ENCODE data around the gene GPR146.
A peak's percentile ranks its signal among the peaks of the same experiment; 100 is the strongest.

GPR146 gene

DNA sequence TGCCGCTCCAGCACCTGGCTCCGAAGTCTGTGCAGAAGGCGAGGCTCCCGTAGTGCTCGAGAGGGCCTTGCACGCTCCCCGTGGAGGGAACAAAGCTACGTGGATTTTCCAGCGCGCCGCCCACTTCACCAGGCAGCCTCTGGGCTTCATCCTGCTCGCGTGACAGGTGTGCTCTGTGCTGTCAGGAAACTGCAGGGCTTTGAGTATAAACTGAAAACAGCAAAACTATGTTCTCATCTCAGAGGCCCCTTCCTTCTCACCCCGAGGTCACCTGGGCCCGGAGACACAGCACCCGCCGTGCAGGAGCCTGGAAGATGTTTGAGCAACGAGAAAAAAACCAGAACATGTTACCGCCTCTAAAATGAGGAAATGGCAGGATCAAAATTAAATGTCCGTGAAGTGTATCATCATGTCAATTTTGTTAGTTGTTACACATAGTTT is 17.6 kb upstream of the GPR146 start:
- in situ Hi-C loops (cut with MboI; ENCODE audit: low sequenced_read_pairs, unreplicated experiment), result no loop called here
- TF ChIP-seq, protein P1, sequence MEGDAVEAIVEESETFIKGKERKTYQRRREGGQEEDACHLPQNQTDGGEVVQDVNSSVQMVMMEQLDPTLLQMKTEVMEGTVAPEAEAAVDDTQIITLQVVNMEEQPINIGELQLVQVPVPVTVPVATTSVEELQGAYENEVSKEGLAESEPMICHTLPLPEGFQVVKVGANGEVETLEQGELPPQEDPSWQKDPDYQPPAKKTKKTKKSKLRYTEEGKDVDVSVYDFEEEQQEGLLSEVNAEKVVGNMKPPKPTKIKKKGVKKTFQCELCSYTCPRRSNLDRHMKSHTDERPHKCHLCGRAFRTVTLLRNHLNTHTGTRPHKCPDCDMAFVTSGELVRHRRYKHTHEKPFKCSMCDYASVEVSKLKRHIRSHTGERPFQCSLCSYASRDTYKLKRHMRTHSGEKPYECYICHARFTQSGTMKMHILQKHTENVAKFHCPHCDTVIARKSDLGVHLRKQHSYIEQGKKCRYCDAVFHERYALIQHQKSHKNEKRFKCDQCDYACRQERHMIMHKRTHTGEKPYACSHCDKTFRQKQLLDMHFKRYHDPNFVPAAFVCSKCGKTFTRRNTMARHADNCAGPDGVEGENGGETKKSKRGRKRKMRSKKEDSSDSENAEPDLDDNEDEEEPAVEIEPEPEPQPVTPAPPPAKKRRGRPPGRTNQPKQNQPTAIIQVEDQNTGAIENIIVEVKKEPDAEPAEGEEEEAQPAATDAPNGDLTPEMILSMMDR (IDR thresholded peaks at IDR 0.05; ENCODE audit: borderline replicate concordance, control extremely low read depth, extremely low read depth, insufficient read depth, missing control alignments), result no peak
- DNase-seq (ENCODE audit: low spot score), result no peak

GRCh38 chr7:1027242-1028043 is 16.9 kb upstream of the GPR146 start:
- TF ChIP-seq, protein P1 (IDR thresholded peaks at IDR 0.05; ENCODE audit: borderline replicate concordance, control extremely low read depth, extremely low read depth, insufficient read depth, missing control alignments), result no peak
- DNase-seq (ENCODE audit: low spot score), result no peak
- in situ Hi-C loops (cut with MboI; ENCODE audit: low sequenced_read_pairs, unreplicated experiment), result no loop called here

- TF ChIP-seq, protein P1 (IDR thresholded peaks at IDR 0.05; ENCODE audit: borderline replicate concordance, control extremely low read depth, extremely low read depth, insufficient read depth, missing control alignments), result no peak
- peak; percentile 98 for DNase-seq (ENCODE audit: low spot score)
- in situ Hi-C loops (cut with MboI; ENCODE audit: low sequenced_read_pairs, unreplicated experiment), result no loop called here
These were observed 16.1 kb upstream of the GPR146 start for GRCh38 chr7:1028044-1028770.

DNA sequence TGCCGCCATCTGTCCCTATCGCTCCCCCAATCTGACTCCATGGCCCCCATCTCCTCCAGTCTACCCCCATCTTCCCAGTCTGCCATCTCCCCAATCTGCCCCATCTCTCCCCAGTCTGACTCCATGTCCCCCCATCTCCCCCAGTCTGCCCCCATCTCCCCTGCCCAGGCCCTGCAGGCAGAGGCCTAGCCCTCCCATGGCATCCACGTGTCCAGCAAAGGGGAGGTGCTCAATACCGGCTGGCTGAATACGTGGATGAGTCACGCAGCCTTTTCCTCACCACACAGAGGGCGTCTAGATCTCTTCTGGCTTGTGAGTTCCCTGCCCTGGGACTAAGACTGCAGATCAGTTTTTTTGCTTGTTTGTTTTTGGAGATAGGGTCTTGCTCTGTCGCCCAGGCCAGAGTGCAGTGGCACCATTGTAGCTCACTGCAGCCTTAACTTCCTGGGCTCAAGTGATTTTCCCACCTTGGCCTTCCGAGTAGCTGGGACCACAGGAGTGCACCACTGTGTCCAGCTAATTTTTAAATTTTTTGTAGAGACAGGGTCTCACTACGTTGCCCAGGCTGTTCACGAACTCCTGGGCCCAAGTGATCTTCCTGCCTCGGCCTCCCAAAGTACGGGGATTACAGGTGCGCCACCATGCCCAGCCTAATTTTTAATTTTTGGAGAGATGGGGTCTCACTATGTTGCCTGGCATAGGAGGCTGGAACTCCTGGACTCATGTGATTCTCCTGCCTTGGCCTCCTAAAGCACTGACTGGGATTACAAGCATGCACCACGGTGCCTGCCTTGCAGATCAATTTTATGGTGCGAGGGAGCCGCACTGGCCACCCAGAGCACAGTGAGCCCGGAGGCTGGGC is 15.3 kb upstream of the GPR146 start:
- TF ChIP-seq, protein P1 (IDR thresholded peaks at IDR 0.05; ENCODE audit: borderline replicate concordance, control extremely low read depth, extremely low read depth, insufficient read depth, missing control alignments), result no peak
- in situ Hi-C loops (cut with MboI; ENCODE audit: low sequenced_read_pairs, unreplicated experiment), result no loop called here
- DNase-seq (ENCODE audit: low spot score), result peak; percentile 85

DNA sequence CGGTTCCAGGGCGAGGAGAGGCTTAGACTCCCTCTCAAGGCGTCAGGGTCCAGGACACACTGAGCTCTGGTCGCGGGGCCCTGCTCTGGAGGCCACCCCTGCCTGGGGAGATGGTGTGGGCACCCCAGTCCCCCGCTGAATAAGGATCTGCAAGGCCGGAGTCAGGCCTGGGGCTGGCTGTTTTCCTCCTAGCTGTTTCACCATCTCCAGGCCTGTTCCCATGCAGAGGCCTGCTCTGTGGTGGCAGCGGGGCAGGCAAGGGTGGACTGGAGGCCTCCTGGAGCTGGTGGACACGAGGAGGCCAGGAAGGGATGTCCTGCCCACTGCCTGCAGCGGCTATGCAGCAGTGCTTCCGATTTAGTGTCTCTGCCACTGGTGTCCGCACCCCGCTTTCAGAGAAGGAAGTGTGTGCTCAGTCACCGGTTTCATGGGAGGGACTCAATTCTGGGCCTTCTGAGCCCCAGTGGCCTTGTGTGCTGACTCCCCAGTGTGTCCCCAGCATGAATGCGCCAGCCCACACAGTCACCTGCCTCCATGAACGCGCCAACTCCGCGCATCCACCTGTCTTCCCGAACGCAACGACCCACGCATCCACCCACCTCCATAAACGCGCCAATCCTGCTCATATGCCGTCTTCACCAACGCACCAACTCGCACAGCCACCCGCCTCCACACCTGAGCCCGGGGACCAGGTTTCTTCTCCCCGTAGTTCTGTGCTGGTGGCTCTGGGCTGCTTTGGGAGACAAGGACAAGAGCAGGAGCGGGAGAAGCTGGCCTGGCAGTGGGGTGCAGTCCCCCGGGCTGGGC is 14.5 kb upstream of the GPR146 start:
- no peak for DNase-seq (ENCODE audit: low spot score)
- TF ChIP-seq, protein P1 (IDR thresholded peaks at IDR 0.05; ENCODE audit: borderline replicate concordance, control extremely low read depth, extremely low read depth, insufficient read depth, missing control alignments), result no peak
- in situ Hi-C loops (cut with MboI; ENCODE audit: low sequenced_read_pairs, unreplicated experiment), result no loop called here

All from GM13976 (cell line).